Keratinocyte (primary cell): ENCODE results near the gene SULT2B1. TPM values are rescaled to one million over a fixed set of nuclear protein-coding genes. Genes with fewer than 3 reads are reported as not detected.

Experiments
- DNase-seq: peaks from one replicate; pipeline ENCODE4 v3.0.0-alpha.2; 2011; ENCODE audit warnings: low read depth, missing footprints, low spot score
- FAIRE-seq: peaks from 2 replicates; lab custom pipeline; 2011; peaks lifted over from hg19 to GRCh38; lab: Jason Lieb, UNC
- H2AFZ ChIP-seq: 2 replicates; pipeline ENCODE4 v1.6.0; 2012; ENCODE audit warnings: low read length, control low read depth, inconsistent platforms; ENCODE audit not compliant: control insufficient read depth
- H3K27ac ChIP-seq: 2 replicates; pipeline ENCODE4 v1.5.1; 2011; ENCODE audit warnings: low read length; ENCODE audit not compliant: control insufficient read depth, insufficient read depth
- H3K27me3 ChIP-seq: 3 replicates; pipeline ENCODE4 v1.6.0; 2011; ENCODE audit warnings: low read length; ENCODE audit not compliant: control insufficient read depth, insufficient read depth; ENCODE audit errors: extremely low read depth
- H3K36me3 ChIP-seq, 2 experiments: 2 replicates in 1 of 2; 3 replicates in 1 of 2; pipeline ENCODE4 v1.5.1; 2011; ENCODE audit warnings: low read length in 2 of 2, mild to moderate bottlenecking in 1 of 2; ENCODE audit not compliant: control insufficient read depth in 2 of 2, insufficient read depth in 2 of 2; ENCODE audit errors: extremely low read depth in 1 of 2
- H3K4me1 ChIP-seq: 3 replicates; pipeline ENCODE4 v1.5.1; 2011; ENCODE audit warnings: low read length; ENCODE audit not compliant: control insufficient read depth, insufficient read depth; ENCODE audit errors: extremely low read depth
- H3K4me2 ChIP-seq: 3 replicates; pipeline ENCODE4 v1.6.0; 2011; ENCODE audit warnings: low read depth, low read length; ENCODE audit not compliant: control insufficient read depth, insufficient read depth; ENCODE audit errors: extremely low read depth
- H3K4me3 ChIP-seq, 3 experiments: fragments of 200-600 bp in 1 of 3; sonication (generic) in 1 of 3; 2 replicates in 2 of 3; 3 replicates in 1 of 3; pipeline ENCODE4 v1.5.1; 2011 to 2016; ENCODE audit warnings: low read length in 3 of 3, mild to moderate bottlenecking in 3 of 3, control low read depth in 2 of 3, inconsistent platforms in 1 of 3, low read depth in 1 of 3, mixed read lengths in 1 of 3, mixed run types in 1 of 3, moderate library complexity in 1 of 3; ENCODE audit not compliant: control insufficient read depth in 2 of 3, insufficient read depth in 2 of 3; ENCODE audit errors: extremely low read depth in 1 of 3
- H3K79me2 ChIP-seq: 2 replicates; pipeline ENCODE4 v1.6.0; 2012; ENCODE audit warnings: low read length; ENCODE audit not compliant: control insufficient read depth, insufficient read depth
- H3K9ac ChIP-seq: 3 replicates; pipeline ENCODE4 v1.6.0; 2011; ENCODE audit warnings: low read length; ENCODE audit not compliant: control insufficient read depth, insufficient read depth; ENCODE audit errors: extremely low read depth
- H3K9me1 ChIP-seq: 3 replicates; pipeline ENCODE4 v1.6.0; 2011; ENCODE audit warnings: low read length; ENCODE audit not compliant: control insufficient read depth, insufficient read depth; ENCODE audit errors: extremely low read depth
- H3K9me3 ChIP-seq: 2 replicates; pipeline ENCODE4 v1.5.1; 2012; ENCODE audit warnings: low read depth, low read length; ENCODE audit not compliant: control insufficient read depth
- H4K20me1 ChIP-seq: 3 replicates; pipeline ENCODE4 v1.6.0; 2011; ENCODE audit warnings: low read length; ENCODE audit not compliant: control insufficient read depth, insufficient read depth; ENCODE audit errors: extremely low read depth
- CTCF ChIP-seq, 3 experiments: IDR thresholded peaks in 1 of 3; conservative IDR thresholded peaks in 1 of 3; optimal IDR thresholded peaks in 1 of 3; 2 replicates in 2 of 3; 3 replicates in 1 of 3; pipeline versions ENCODE3 to v1.5.1; 2011; ENCODE audit warnings: low read length in 3 of 3, mild to moderate bottlenecking in 3 of 3, moderate library complexity in 2 of 3, control low read depth in 1 of 3, inconsistent platforms in 1 of 3; ENCODE audit not compliant: insufficient read depth in 2 of 3; ENCODE audit errors: extremely low read depth in 1 of 3
- EZH2 ChIP-seq: IDR thresholded peaks from one replicate; pipeline ENCODE4 v1.6.1; 2012; ENCODE audit warnings: inconsistent platforms, mild to moderate bottlenecking, low read length, moderate library complexity
- dilution Hi-C: fragments of 300-500 bp; cut with MboI; formaldehyde crosslinking; loops from one replicate; pipeline ENCODE4 v1.7.0; 2020; ENCODE audit warnings: low sequenced_read_pairs; ENCODE audit not compliant: extremely low pct_ligation_motif_present
- polyA plus RNA-seq, 5 experiments: library from polyadenylated mRNA; depleted of rRNA in 3 of 5; stranded (reverse) in 3 of 5; stranded (forward) in 1 of 5; unstranded in 1 of 5; fragments of >200 nt; gene quantifications; 1 replicate in 1 of 5; 2 replicates in 3 of 5; 3 replicates in 1 of 5; pipeline versions ENCODE4 v1.2.1 to v1.2.3, GENCODE V29; 2011 to 2012; ENCODE audit warnings: missing spikeins in 2 of 5, low read depth in 1 of 5, low replicate concordance in 1 of 5

Gene SULT2B1
- polyA plus RNA-seq, 1 donor (not counting 4 experiments of a cell fraction or from before 2014, with no cell fraction given), result 6.0 TPM

- H3K9ac ChIP-seq, result no peak overlapping the region
- dilution Hi-C loops, result no loop called here
- H3K4me3 ChIP-seq, result no peak overlapping the region
- no peaks in the 10 kb centered on the region for H3K9me3 ChIP-seq
- FAIRE-seq (no peak), DNase-seq (no peak)
- H3K27ac ChIP-seq, result no peak overlapping the region
- H3K4me2 ChIP-seq, result no peak overlapping the region
- H3K27me3 ChIP-seq, result no peaks in the 10 kb centered on the region
- no peaks in the 10 kb centered on the region for H4K20me1 ChIP-seq
- no peaks in the 10 kb centered on the region for H3K79me2 ChIP-seq
- H3K36me3 ChIP-seq, result no peaks in the 10 kb centered on the region
- TF ChIP-seq EZH2 (no peak), CTCF (optimal IDR thresholded peaks at IDR 0.05 in 1 of 3, IDR thresholded peaks at IDR 0.05 in 1 of 3, conservative IDR thresholded peaks at IDR 0.05 in 1 of 3; ENCODE audit: extremely low read depth in 1 of 3, insufficient read depth in 2 of 3, low read length in 3 of 3) (no peak)
- H3K9me1 ChIP-seq, result no peaks in the 10 kb centered on the region
- H3K4me1 ChIP-seq, result peaks cover 15% of the 10 kb centered on the region
- no peak overlapping the region for H2AFZ ChIP-seq
These were observed 17.8 kb downstream of the SULT2B1 start for GRCh38 chr19:48569814-48570213.

GRCh38 chr19:48571378-48572162, 19.6 kb downstream of the SULT2B1 start:
- no peak for DNase-seq
- Histone ChIP-seq H3K4me3 (no peak overlapping the region), H3K4me2 (no peak overlapping the region), H3K9ac (no peak overlapping the region), H3K9me3 (no peaks in the 10 kb centered on the region), H3K79me2 (no peaks in the 10 kb centered on the region), H3K27me3 (no peaks in the 10 kb centered on the region), H3K36me3 (no peaks in the 10 kb centered on the region), H3K9me1 (no peaks in the 10 kb centered on the region), H3K27ac (no peak overlapping the region), H4K20me1 (no peaks in the 10 kb centered on the region), H2AFZ (no peak overlapping the region), H3K4me1 (peaks cover 15% of the 10 kb centered on the region)
- TF ChIP-seq EZH2 (no peak), CTCF (optimal IDR thresholded peaks at IDR 0.05 in 1 of 3, IDR thresholded peaks at IDR 0.05 in 1 of 3, conservative IDR thresholded peaks at IDR 0.05 in 1 of 3; ENCODE audit: extremely low read depth in 1 of 3, insufficient read depth in 2 of 3, low read length in 3 of 3) (no peak)
- FAIRE-seq, result peak; percentile 20
- dilution Hi-C loops, result no loop called here
